Measurements from ENCODE around the gene ATP13A4. TPM values are rescaled to one million over a fixed set of nuclear protein-coding genes. Genes with fewer than 3 reads are reported as not detected.

Gene ATP13A4
- total RNA-seq, 1 donor, result 1.2 TPM

DNA sequence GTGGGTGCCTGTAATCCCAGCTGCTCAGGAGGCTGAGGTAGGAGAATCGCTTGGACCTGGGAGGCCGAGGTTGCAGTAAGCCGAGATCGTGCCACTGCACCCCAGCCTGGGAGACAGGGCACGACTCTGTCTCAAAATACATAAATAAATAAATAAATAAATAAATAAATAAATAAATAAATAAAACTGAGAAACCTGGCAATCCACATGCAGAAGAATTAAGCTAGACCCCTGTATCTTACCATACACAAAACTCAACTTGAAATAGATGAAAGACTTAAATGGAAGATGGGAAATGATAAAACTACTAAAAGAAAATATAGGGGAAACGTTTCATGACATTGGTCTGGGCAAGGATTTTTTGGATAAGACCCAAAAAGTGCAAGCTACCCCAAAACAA lies 58.0 kb downstream of the ATP13A4 start:
- Histone ChIP-seq H3K9me3 (ENCODE audit: low read depth, low read length) (no peaks in the 10 kb centered on the region), H3K4me3 (ENCODE audit: low read length) (no peak overlapping the region), H3K27me3 (ENCODE audit: insufficient read depth, low read length) (no peaks in the 10 kb centered on the region), H3K4me1 (ENCODE audit: insufficient read depth, low read length) (no peaks in the 10 kb centered on the region)

GRCh38 chr3:193491026-193491425 lies 63.7 kb downstream of the ATP13A4 start:
- Histone ChIP-seq H3K9me3 (ENCODE audit: low read depth, low read length) (no peaks in the 10 kb centered on the region), H3K27me3 (ENCODE audit: insufficient read depth, low read length) (no peaks in the 10 kb centered on the region), H3K4me1 (ENCODE audit: insufficient read depth, low read length) (no peaks in the 10 kb centered on the region), H3K4me3 (ENCODE audit: low read length) (no peak overlapping the region)

GRCh38 chr3:193490580-193490979 lies 64.1 kb downstream of the ATP13A4 start:
- H3K4me1 ChIP-seq (ENCODE audit: insufficient read depth, low read length), result no peaks in the 10 kb centered on the region
- no peak overlapping the region for H3K4me3 ChIP-seq (ENCODE audit: low read length)
- H3K27me3 ChIP-seq (ENCODE audit: insufficient read depth, low read length), result no peaks in the 10 kb centered on the region
- no peaks in the 10 kb centered on the region for H3K9me3 ChIP-seq (ENCODE audit: low read depth, low read length)

DNA sequence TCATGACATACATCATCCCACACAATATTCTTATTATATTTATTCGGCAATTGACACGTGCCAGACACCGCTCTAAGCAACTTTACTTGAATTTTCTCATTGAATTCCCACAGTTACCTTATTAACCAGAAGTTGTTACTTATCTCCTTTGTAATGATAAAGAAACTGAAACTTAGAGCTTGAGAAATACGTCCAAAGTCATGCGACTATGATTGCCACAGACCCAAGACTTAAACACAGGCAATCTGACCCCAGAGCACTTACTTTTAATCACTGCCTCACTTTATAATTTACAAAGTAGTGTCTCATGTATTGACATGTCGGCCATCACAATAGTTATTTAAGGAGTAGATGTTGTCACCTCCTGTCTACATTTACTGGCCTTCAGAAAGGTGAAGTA lies 64.7 kb downstream of the ATP13A4 start:
- Histone ChIP-seq H3K4me1 (ENCODE audit: insufficient read depth, low read length) (no peaks in the 10 kb centered on the region), H3K4me3 (ENCODE audit: low read length) (no peak overlapping the region), H3K9me3 (ENCODE audit: low read depth, low read length) (no peaks in the 10 kb centered on the region), H3K27me3 (ENCODE audit: insufficient read depth, low read length) (no peaks in the 10 kb centered on the region)

DNA sequence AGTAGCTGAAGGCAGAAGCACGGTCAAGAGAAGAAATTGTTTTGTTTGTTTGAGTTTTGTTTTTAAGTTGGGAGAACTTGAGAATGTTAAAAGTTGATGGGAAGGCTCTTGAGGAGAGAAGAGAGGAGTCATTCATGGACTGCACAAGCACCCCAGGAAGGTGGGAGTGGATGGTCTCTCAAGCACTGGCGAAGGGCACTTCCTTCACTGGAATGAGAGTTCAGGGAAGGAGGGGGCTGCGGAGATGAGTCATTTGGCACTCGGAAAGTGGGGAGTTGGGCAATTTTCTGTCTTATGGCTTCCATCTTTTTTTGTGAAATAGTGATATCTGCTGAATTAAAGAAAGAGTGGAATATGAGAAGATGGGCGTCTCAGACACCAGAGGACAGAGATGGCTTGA lies 66.0 kb downstream of the ATP13A4 start:
- H3K4me3 ChIP-seq (ENCODE audit: low read length), result no peak overlapping the region
- H3K27me3 ChIP-seq (ENCODE audit: insufficient read depth, low read length), result no peaks in the 10 kb centered on the region
- no peaks in the 10 kb centered on the region for H3K4me1 ChIP-seq (ENCODE audit: insufficient read depth, low read length)
- no peaks in the 10 kb centered on the region for H3K9me3 ChIP-seq (ENCODE audit: low read depth, low read length)

DNA sequence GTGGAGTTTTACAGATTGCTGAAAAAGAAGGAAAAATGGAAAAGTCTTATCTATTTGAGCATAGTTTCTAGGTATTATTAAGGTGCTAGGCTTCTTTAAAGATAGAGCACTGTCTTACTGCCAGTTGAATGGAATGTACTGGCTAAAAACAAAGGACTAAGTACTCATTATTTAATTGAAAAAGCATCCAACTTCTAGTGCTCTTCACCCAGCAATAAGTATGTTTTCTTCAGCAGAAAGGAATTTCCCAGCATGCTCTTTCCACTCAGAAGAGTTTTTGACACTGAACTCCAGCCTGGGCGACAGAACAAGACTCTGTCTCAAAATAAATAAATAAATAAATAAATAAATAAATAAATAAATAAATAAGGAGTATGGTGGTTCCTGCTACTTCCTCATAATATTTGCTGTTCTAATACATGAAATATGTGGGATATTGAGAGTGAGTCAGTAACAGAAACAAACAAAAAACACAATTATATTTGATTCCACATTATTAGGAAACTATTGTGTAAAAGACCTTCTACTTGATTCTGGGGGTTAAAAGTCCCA lies 70.6 kb downstream of the ATP13A4 start:
- H3K4me3 ChIP-seq (ENCODE audit: low read length), result no peak overlapping the region

DNA sequence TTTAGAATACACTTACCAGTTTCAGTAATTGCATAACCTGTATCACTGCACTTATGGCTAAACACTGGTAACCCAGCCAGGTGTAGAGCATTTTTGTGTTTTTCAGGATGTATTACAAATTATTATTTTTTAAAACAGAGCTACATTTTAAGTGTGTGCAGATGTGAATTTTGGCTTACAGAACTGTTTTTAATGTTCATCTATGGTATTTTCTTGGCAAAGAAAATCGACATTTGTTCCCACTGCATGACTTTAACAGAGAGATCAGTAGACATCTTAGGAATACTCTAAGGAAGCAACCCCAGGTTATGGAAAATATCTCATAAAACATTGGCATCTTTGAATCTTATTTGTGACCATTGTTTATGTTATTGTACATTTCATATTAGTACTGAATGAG lies 73.3 kb downstream of the ATP13A4 start:
- no peaks in the 10 kb centered on the region for H3K27me3 ChIP-seq (ENCODE audit: insufficient read depth, low read length)
- H3K9me3 ChIP-seq (ENCODE audit: low read depth, low read length), result no peaks in the 10 kb centered on the region
- no peaks in the 10 kb centered on the region for H3K4me1 ChIP-seq (ENCODE audit: insufficient read depth, low read length)
- H3K4me3 ChIP-seq (ENCODE audit: low read length), result no peak overlapping the region

More for the DNA sequence above, 70.6 kb downstream of the ATP13A4 start:
- no peaks in the 10 kb centered on the region for H3K9me3 ChIP-seq (ENCODE audit: low read depth, low read length)
- no peaks in the 10 kb centered on the region for H3K4me1 ChIP-seq (ENCODE audit: insufficient read depth, low read length)
- no peaks in the 10 kb centered on the region for H3K27me3 ChIP-seq (ENCODE audit: insufficient read depth, low read length)

DNA sequence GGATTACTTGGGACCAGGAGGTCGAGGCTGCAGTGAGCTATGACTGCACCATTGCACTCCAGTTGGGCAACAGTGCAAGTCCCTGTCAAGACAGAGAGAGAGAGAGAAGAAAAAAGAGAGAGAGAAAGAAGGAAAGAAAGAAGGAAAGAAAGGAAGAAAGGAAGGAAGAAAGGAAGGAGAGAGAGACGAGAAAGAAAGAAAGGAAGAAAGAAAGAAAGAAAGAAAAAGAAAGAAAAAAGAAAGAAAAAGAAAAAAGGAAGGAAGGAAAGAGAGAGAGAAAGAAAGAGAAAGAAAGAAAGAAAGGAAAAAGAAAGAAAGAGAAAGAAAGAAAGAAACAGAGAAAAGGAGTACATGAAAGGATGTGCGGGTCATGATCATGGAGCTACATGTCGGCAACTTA lies 80.2 kb downstream of the ATP13A4 start:
- Histone ChIP-seq H3K27me3 (ENCODE audit: insufficient read depth, low read length) (no peaks in the 10 kb centered on the region), H3K9me3 (ENCODE audit: low read depth, low read length) (no peaks in the 10 kb centered on the region), H3K4me3 (ENCODE audit: low read length) (no peak overlapping the region), H3K4me1 (ENCODE audit: insufficient read depth, low read length) (no peaks in the 10 kb centered on the region)

GRCh38 chr3:193470710-193471109 lies 84.0 kb downstream of the ATP13A4 start:
- H3K4me3 ChIP-seq (ENCODE audit: low read length), result no peak overlapping the region
- no peaks in the 10 kb centered on the region for H3K27me3 ChIP-seq (ENCODE audit: insufficient read depth, low read length)
- H3K4me1 ChIP-seq (ENCODE audit: insufficient read depth, low read length), result no peaks in the 10 kb centered on the region
- no peaks in the 10 kb centered on the region for H3K9me3 ChIP-seq (ENCODE audit: low read depth, low read length)

DNA sequence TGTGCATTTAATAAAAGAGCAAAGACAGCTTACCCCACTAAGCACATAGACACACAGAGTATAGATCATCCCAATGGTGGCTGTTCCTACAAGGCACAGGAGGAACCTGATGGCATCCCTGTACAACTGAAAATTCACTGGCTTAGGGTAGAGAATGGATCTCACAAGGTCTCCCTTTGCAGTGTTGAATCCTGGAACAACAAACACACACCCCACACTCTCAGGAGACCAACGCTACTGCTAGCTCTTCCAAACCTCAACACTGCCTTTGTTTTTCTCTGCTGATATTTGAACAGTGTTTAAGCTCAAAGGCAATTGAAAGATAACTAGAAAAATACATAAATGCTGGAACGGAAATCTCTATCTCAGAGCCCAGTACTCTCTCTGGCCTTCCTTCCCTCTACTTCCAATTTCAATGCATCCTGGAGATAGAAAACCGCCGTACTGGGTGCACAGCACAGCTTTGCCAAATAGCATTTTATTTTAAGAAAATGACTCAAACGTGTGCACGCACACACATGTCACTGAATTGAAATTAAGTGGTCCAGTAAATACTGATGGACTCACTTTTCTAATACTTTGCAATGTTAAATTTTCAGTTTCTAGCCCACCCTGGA lies 88.6 kb downstream of the ATP13A4 start:
- H3K4me1 ChIP-seq (ENCODE audit: insufficient read depth, low read length), result no peaks in the 10 kb centered on the region
- no peak overlapping the region for H3K4me3 ChIP-seq (ENCODE audit: low read length)
- no peaks in the 10 kb centered on the region for H3K9me3 ChIP-seq (ENCODE audit: low read depth, low read length)
- H3K27me3 ChIP-seq (ENCODE audit: insufficient read depth, low read length), result no peaks in the 10 kb centered on the region

DNA sequence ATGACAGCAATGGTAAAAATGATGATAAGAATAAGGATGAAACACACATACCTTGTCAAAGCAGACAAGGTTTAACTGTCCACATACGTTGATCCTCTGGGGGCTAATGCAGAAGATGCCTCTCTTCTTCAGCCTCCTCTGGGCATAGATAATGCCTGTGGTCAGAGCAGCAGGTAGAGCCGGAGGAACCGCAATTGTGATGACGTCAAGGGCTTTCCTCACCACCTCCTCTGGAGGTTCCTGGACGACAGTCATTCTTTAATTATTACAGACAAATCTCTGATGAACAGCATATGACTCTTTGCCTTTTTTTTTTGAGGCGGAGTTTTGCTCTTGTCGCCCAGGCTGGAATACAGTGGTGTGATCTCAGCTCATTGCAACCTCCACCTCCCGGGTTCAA lies 89.8 kb downstream of the ATP13A4 start:
- Histone ChIP-seq H3K27me3 (ENCODE audit: insufficient read depth, low read length) (no peaks in the 10 kb centered on the region), H3K9me3 (ENCODE audit: low read depth, low read length) (no peaks in the 10 kb centered on the region), H3K4me3 (ENCODE audit: low read length) (no peak overlapping the region), H3K4me1 (ENCODE audit: insufficient read depth, low read length) (no peaks in the 10 kb centered on the region)

- no peaks in the 10 kb centered on the region for H3K27me3 ChIP-seq (ENCODE audit: insufficient read depth, low read length)
- no peak overlapping the region for H3K4me3 ChIP-seq (ENCODE audit: low read length)
- no peaks in the 10 kb centered on the region for H3K9me3 ChIP-seq (ENCODE audit: low read depth, low read length)
- no peaks in the 10 kb centered on the region for H3K4me1 ChIP-seq (ENCODE audit: insufficient read depth, low read length)
These were observed 97.2 kb downstream of the ATP13A4 start for GRCh38 chr3:193457526-193457925.

- H3K4me1 ChIP-seq (ENCODE audit: insufficient read depth, low read length), result no peaks in the 10 kb centered on the region
- H3K4me3 ChIP-seq (ENCODE audit: low read length), result no peak overlapping the region
- no peaks in the 10 kb centered on the region for H3K27me3 ChIP-seq (ENCODE audit: insufficient read depth, low read length)
- H3K9me3 ChIP-seq (ENCODE audit: low read depth, low read length), result no peaks in the 10 kb centered on the region
These were observed 102.4 kb downstream of the ATP13A4 start for GRCh38 chr3:193452338-193452737.

- Histone ChIP-seq H3K9me3 (ENCODE audit: low read depth, low read length) (no peaks in the 10 kb centered on the region), H3K4me1 (ENCODE audit: insufficient read depth, low read length) (no peaks in the 10 kb centered on the region), H3K4me3 (ENCODE audit: low read length) (no peak overlapping the region), H3K27me3 (ENCODE audit: insufficient read depth, low read length) (no peaks in the 10 kb centered on the region)
These were observed 102.8 kb downstream of the ATP13A4 start for GRCh38 chr3:193451902-193452301.

DNA sequence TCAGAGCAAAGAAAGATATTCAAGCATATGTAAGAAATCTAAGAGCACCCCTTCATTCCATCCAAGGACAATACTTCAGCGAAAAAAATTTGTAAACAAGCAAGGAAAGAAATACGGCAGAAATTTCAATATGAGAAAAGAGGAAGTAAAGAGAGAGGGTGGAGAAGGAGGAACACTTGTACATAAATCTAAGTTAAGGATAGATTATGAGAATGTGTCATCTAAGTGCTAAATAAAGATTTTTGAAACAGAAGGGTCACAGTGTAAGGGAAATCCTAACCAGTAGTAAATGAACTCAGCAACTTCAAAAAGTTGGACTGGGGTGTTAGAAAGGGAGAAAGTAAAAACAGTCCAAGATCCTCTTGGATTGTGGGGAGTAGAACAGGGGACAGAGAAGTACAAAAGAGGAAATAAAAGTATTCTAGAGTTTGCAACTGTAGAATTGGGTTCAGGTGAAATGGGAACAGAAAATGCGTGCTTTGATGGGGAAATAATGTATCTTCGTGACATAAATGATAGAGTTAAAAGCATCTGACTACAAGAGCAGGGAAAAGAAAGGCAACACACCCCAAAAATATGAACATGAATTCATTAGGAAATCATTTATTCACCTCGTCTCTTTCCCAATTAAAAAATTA lies 107.6 kb downstream of the ATP13A4 start:
- H3K27me3 ChIP-seq (ENCODE audit: insufficient read depth, low read length), result no peaks in the 10 kb centered on the region
- H3K4me3 ChIP-seq (ENCODE audit: low read length), result no peak overlapping the region
- no peaks in the 10 kb centered on the region for H3K4me1 ChIP-seq (ENCODE audit: insufficient read depth, low read length)
- H3K9me3 ChIP-seq (ENCODE audit: low read depth, low read length), result no peaks in the 10 kb centered on the region

GRCh38 chr3:193439423-193439822 lies 115.3 kb downstream of the ATP13A4 start:
- Histone ChIP-seq H3K4me1 (ENCODE audit: insufficient read depth, low read length) (no peaks in the 10 kb centered on the region), H3K27me3 (ENCODE audit: insufficient read depth, low read length) (no peaks in the 10 kb centered on the region), H3K4me3 (ENCODE audit: low read length) (no peak overlapping the region), H3K9me3 (ENCODE audit: low read depth, low read length) (no peaks in the 10 kb centered on the region)

Data from mononuclear cell (primary cell).